SK-N-SH treated with all-trans-retinoic acid at 6 μM for 48 hours (cell line): Measurements from ENCODE around the gene VSIG4.

Experiments used
- ATAC-seq: fragments of 200-7000 bp; cut with Tn5 transposase; 3 replicates; pipeline ENCODE4 v1.9.1; 2020; ENCODE audit warnings: mild to moderate bottlenecking, moderate library complexity
- CREB5 ChIP-seq: fragments of 250-450 bp; sonication (Bioruptor Pico); IDR thresholded peaks from 2 replicates; pipeline ENCODE4 v1.5.1; 2020; ENCODE audit warnings: low read depth, mild to moderate bottlenecking, moderate library complexity
- CSRNP3 ChIP-seq: fragments of 250-450 bp; sonication (Bioruptor Pico); IDR thresholded peaks from 2 replicates; pipeline ENCODE4 v1.5.1; 2021; ENCODE audit warnings: mild to moderate bottlenecking, moderate library complexity
- ESRRG ChIP-seq: fragments of 250-450 bp; sonication (Bioruptor Pico); IDR thresholded peaks from 2 replicates; pipeline ENCODE4 v1.6.1; 2021; ENCODE audit warnings: mild to moderate bottlenecking
- ISL1 ChIP-seq: fragments of 250-450 bp; sonication (Bioruptor Pico); IDR thresholded peaks from 2 replicates; pipeline ENCODE4 v2.1.2; 2022; ENCODE audit warnings: mild to moderate bottlenecking, moderate library complexity
- OSR1 ChIP-seq: fragments of 250-450 bp; sonication (Bioruptor Pico); IDR thresholded peaks from 2 replicates; pipeline ENCODE4 v1.8.0; 2022; ENCODE audit warnings: moderate library complexity, mild to moderate bottlenecking, inconsistent platforms
- PATZ1 ChIP-seq: fragments of 250-450 bp; sonication (Bioruptor Pico); IDR thresholded peaks from 2 replicates; pipeline ENCODE4 v1.8.0; 2020; ENCODE audit warnings: mild to moderate bottlenecking, moderate library complexity, borderline replicate concordance
- POU6F1 ChIP-seq: fragments of 250-450 bp; sonication (Bioruptor Pico); IDR thresholded peaks from 2 replicates; pipeline ENCODE4 v1.8.0; 2021; ENCODE audit warnings: low read depth, mild to moderate bottlenecking, moderate library complexity, borderline replicate concordance
- PPARA ChIP-seq: fragments of 250-450 bp; sonication (Bioruptor Pico); IDR thresholded peaks from 2 replicates; pipeline ENCODE4 v1.5.0; 2020; ENCODE audit warnings: mild to moderate bottlenecking, borderline replicate concordance
- RARB ChIP-seq: fragments of 250-450 bp; sonication (Bioruptor Pico); IDR thresholded peaks from 2 replicates; pipeline ENCODE4 v1.8.0; 2021; ENCODE audit warnings: mild to moderate bottlenecking, moderate library complexity
- SNAI2 ChIP-seq: fragments of 250-450 bp; sonication (Bioruptor Pico); IDR thresholded peaks from 2 replicates; pipeline ENCODE4 v1.5.0; 2020; ENCODE audit warnings: mild to moderate bottlenecking, moderate library complexity
- TCF4 ChIP-seq: fragments of 250-450 bp; sonication (Bioruptor Pico); IDR thresholded peaks from 2 replicates; pipeline ENCODE4 v1.8.0; 2021; ENCODE audit warnings: mild to moderate bottlenecking, moderate library complexity, borderline replicate concordance
- TSHZ2 ChIP-seq: fragments of 250-450 bp; sonication (Bioruptor Pico); IDR thresholded peaks from 2 replicates; pipeline ENCODE4 v1.5.0; 2020; ENCODE audit warnings: mild to moderate bottlenecking, moderate library complexity
- ZFP30 ChIP-seq: fragments of 450-650 bp; formaldehyde crosslinking; IDR thresholded peaks from 2 replicates; pipeline ENCODE4 v1.5.0; 2022; ENCODE audit warnings: mild to moderate bottlenecking, moderate library complexity
- ZNF565 ChIP-seq: fragments of 450-650 bp; formaldehyde crosslinking; conservative IDR thresholded peaks from 2 replicates; pipeline ENCODE4 v1.5.0; 2020; ENCODE audit warnings: low read depth, mild to moderate bottlenecking, moderate library complexity
- ZNF70 ChIP-seq: fragments of 450-650 bp; formaldehyde crosslinking; IDR thresholded peaks from 2 replicates; pipeline ENCODE4 v1.5.0; 2020; ENCODE audit warnings: mild to moderate bottlenecking, moderate library complexity
- ZNF8 ChIP-seq: fragments of 450-650 bp; formaldehyde crosslinking; IDR thresholded peaks from 2 replicates; pipeline ENCODE4 v1.5.0; 2020; ENCODE audit warnings: mild to moderate bottlenecking, moderate library complexity

VSIG4 gene

GRCh38 chrX:66035667-66036066 is 4.2 kb downstream of the VSIG4 start:
- no peak for TF ChIP-seq PPARA (CRISPR knock-in tag)
- TF ChIP-seq ZNF565 (CRISPR knock-in tag), result no peak
- TF ChIP-seq POU6F1 (CRISPR knock-in tag), result no peak
- TF ChIP-seq SNAI2 (CRISPR knock-in tag), result no peak
- no peak for TF ChIP-seq CSRNP3 (CRISPR knock-in tag)
- no peak for TF ChIP-seq RARB (CRISPR knock-in tag)
- no peak for TF ChIP-seq ESRRG
- TF ChIP-seq ZNF8 (CRISPR knock-in tag), result no peak
- ATAC-seq, result no peak

GRCh38 chrX:66030505-66031317 is 9.2 kb downstream of the VSIG4 start:
- peak; percentile 78 for ATAC-seq
- no peak for TF ChIP-seq OSR1 (CRISPR knock-in tag)
- TF ChIP-seq, all 23 proteins: peak for 0

GRCh38 chrX:66028936-66029335 is 10.9 kb downstream of the VSIG4 start:
- TF ChIP-seq TCF4 (CRISPR knock-in tag) (no peak), ZFP30 (CRISPR knock-in tag) (no peak), CSRNP3 (CRISPR knock-in tag) (no peak), PATZ1 (CRISPR knock-in tag) (no peak), TSHZ2 (no peak), ZNF70 (CRISPR knock-in tag) (no peak)
- ATAC-seq, result no peak

- no peak for TF ChIP-seq ISL1 (CRISPR knock-in tag)
- TF ChIP-seq CSRNP3 (CRISPR knock-in tag), result no peak
- no peak for TF ChIP-seq ZNF8 (CRISPR knock-in tag)
- TF ChIP-seq CREB5, result no peak
- ATAC-seq, result no peak
Observed at GRCh38 chrX:66024570-66024969, 15.3 kb downstream of the VSIG4 start.
